ENCODE results near the gene DPRX.

DPRX gene

DNA sequence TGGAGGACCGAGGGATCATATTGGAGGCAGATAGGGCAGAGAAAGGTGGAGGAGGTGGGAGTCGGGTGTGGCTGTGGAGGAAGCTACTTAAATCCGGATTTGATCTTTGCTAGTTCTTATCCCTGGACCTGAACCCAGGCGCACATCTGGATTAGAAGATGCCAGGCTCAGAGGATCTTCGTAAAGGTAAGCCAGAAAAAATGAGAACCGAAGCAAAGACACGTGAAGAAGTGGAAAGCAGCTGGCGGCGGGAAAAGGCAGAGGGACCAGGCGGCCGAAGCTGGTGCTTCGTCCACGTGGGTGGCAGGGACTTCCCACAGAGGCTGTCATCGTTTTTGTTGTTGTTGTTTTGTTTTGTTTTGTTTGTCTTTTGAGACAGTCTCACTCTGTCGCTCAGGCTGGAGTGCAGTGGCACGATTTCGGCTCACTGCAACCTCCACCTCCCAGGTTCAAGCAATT lies at the start of gene DPRX:
DPRX (plus strand) TSS at position 51 of the 459 bp plus-strand sequence; CDS start at position 159, 108 bp downstream.
- H3K4me1 ChIP-seq (ENCODE audit: low read depth, poor library complexity, severe bottlenecking) = no peaks in the 10 kb centered on the region
- H3K27me3 ChIP-seq (ENCODE audit: insufficient read depth, low read depth) = no peaks in the 10 kb centered on the region
- H3K9ac ChIP-seq = no peak within 1 kb of the TSS
- H4K20me1 ChIP-seq (ENCODE audit: insufficient read depth) = no peaks in the 10 kb centered on the region
- no peak for TF ChIP-seq CTCF (conservative IDR thresholded peaks at IDR 0.05; ENCODE audit: low read depth, low read length)
- H3K79me2 ChIP-seq (ENCODE audit: insufficient read depth, low read depth) = no peaks in the 10 kb centered on the region
- H2AFZ ChIP-seq (ENCODE audit: low read depth) = no peak within 1 kb of the TSS
- H3K4me2 ChIP-seq = no peak within 1 kb of the TSS
- no peaks in the 10 kb centered on the region for H3K36me3 ChIP-seq (ENCODE audit: insufficient read depth)
- H3K4me3 ChIP-seq (IDR thresholded peaks at IDR 0.05; ENCODE audit: insufficient read depth, low read depth, low read length) = no peak within 1 kb of the TSS
- no peak within 1 kb of the TSS for H3K27ac ChIP-seq

DNA sequence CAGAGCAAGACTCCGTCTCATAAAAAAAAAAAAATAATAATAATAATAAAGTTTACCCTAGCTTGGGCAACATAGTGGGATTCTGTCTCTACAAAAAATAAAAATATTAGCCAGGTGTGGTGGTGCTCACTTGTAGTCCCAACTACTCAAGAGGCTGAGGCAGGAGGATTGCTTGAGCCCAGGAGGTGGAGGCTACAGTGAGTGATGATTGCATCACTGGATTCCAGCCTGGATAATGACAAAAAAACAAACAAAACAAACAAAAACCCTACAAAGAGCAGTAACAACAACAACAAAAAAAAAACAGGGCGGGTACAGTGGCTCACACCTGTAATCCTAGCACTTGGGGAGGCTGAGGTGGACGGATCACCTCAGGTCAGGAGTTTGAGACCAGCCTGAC lies 48.6 kb upstream of the DPRX start:
- H3K4me1 ChIP-seq (ENCODE audit: low read depth, poor library complexity, severe bottlenecking) = no peaks in the 10 kb centered on the region
- H3K27me3 ChIP-seq (ENCODE audit: insufficient read depth, low read depth) = no peaks in the 10 kb centered on the region
- H3K4me2 ChIP-seq = no peak overlapping the region
- no peaks in the 10 kb centered on the region for H4K20me1 ChIP-seq (ENCODE audit: insufficient read depth)
- H3K36me3 ChIP-seq (ENCODE audit: insufficient read depth) = no peaks in the 10 kb centered on the region
- H3K27ac ChIP-seq = no peak overlapping the region
- H3K9ac ChIP-seq = no peak overlapping the region
- no peak overlapping the region for H3K4me3 ChIP-seq (IDR thresholded peaks at IDR 0.05; ENCODE audit: insufficient read depth, low read depth, low read length)
- no peaks in the 10 kb centered on the region for H3K79me2 ChIP-seq (ENCODE audit: insufficient read depth, low read depth)
- no peak overlapping the region for H2AFZ ChIP-seq (ENCODE audit: low read depth)
- TF ChIP-seq CTCF (conservative IDR thresholded peaks at IDR 0.05; ENCODE audit: low read depth, low read length) = no peak

- H3K27me3 ChIP-seq (ENCODE audit: insufficient read depth, low read depth) = no peaks in the 10 kb centered on the region
- H3K9ac ChIP-seq = no peak overlapping the region
- no peak overlapping the region for H3K4me2 ChIP-seq
- H3K4me1 ChIP-seq (ENCODE audit: low read depth, poor library complexity, severe bottlenecking) = no peaks in the 10 kb centered on the region
- H2AFZ ChIP-seq (ENCODE audit: low read depth) = no peak overlapping the region
- no peaks in the 10 kb centered on the region for H4K20me1 ChIP-seq (ENCODE audit: insufficient read depth)
- H3K4me3 ChIP-seq (IDR thresholded peaks at IDR 0.05; ENCODE audit: insufficient read depth, low read depth, low read length) = no peak overlapping the region
- H3K79me2 ChIP-seq (ENCODE audit: insufficient read depth, low read depth) = no peaks in the 10 kb centered on the region
- H3K36me3 ChIP-seq (ENCODE audit: insufficient read depth) = no peaks in the 10 kb centered on the region
- TF ChIP-seq CTCF (conservative IDR thresholded peaks at IDR 0.05; ENCODE audit: low read depth, low read length) = no peak
- no peak overlapping the region for H3K27ac ChIP-seq
Observed at GRCh38 chr19:53586277-53586691, 45.5 kb upstream of the DPRX start.

- Histone ChIP-seq H4K20me1 (ENCODE audit: insufficient read depth) (no peaks in the 10 kb centered on the region), H3K9ac (no peak overlapping the region), H3K4me3 (IDR thresholded peaks at IDR 0.05; ENCODE audit: insufficient read depth, low read depth, low read length) (no peak overlapping the region), H2AFZ (ENCODE audit: low read depth) (no peak overlapping the region), H3K4me2 (no peak overlapping the region), H3K27me3 (ENCODE audit: insufficient read depth, low read depth) (no peaks in the 10 kb centered on the region), H3K36me3 (ENCODE audit: insufficient read depth) (no peaks in the 10 kb centered on the region), H3K4me1 (ENCODE audit: low read depth, poor library complexity, severe bottlenecking) (no peaks in the 10 kb centered on the region), H3K27ac (no peak overlapping the region), H3K79me2 (ENCODE audit: insufficient read depth, low read depth) (no peaks in the 10 kb centered on the region)
- TF ChIP-seq CTCF (conservative IDR thresholded peaks at IDR 0.05; ENCODE audit: low read depth, low read length) = no peak
Observed at GRCh38 chr19:53594811-53595509, 36.8 kb upstream of the DPRX start.

Measured in KMS-11 (cell line).